H1 (cell line): ENCODE results near the gene KIAA0513. TPM values are rescaled to one million over a fixed set of nuclear protein-coding genes. Genes with fewer than 3 reads are reported as not detected.

Experiments used
- CTCF ChIA-PET: fragments of 300-600 bp; sonication (Branson Sonifier 250); formaldehyde crosslinking; loops from one replicate; lab custom pipeline; 2021; ENCODE audit not compliant: partially characterized antibody; lab: Charles Lee
- POLR2A ChIA-PET: fragments of 300-600 bp; sonication (Branson Sonifier 250); formaldehyde crosslinking; loops from one replicate; lab custom pipeline; 2021; ENCODE audit warnings: inconsistent platforms; ENCODE audit not compliant: partially characterized antibody; lab: Charles Lee
- DNase-seq, 2 experiments: peaks; one replicate each; pipeline versions ENCODE4 v3.0.0 to v3.0.0-alpha.2; 2010 to 2022; ENCODE audit warnings: low spot score in 2 of 2, low read depth in 1 of 2, mixed read lengths in 1 of 2
- FAIRE-seq: peaks from 2 replicates; lab custom pipeline; 2011; peaks lifted over from hg19 to GRCh38; lab: Jason Lieb, UNC
- H2AFZ ChIP-seq: 2 replicates; pipeline ENCODE4 v1.8.1; 2012; ENCODE audit warnings: low read length, inconsistent platforms
- H2AK5ac ChIP-seq: 2 replicates; pipeline ENCODE4 v1.6.1; 2013; ENCODE audit warnings: low read depth, low read length
- H2BK120ac ChIP-seq: replicated peaks from 2 replicates; pipeline ENCODE3; 2013; ENCODE audit warnings: low read depth, low read length, inconsistent platforms
- H2BK12ac ChIP-seq: 2 replicates; pipeline ENCODE4 v1.6.1; 2013; ENCODE audit warnings: low read depth, low read length
- H2BK15ac ChIP-seq: 2 replicates; pipeline ENCODE4 v1.6.1; 2013; ENCODE audit warnings: low read length
- H2BK20ac ChIP-seq: 2 replicates; pipeline ENCODE4 v1.6.1; 2013; ENCODE audit warnings: low read length
- H2BK5ac ChIP-seq: 2 replicates; pipeline ENCODE4 v1.6.1; 2013; ENCODE audit warnings: low read depth, low read length
- H3K14ac ChIP-seq: 2 replicates; pipeline ENCODE4 v1.6.1; 2013; ENCODE audit warnings: inconsistent platforms; ENCODE audit not compliant: insufficient read length
- H3K18ac ChIP-seq: 2 replicates; pipeline ENCODE4 v1.6.1; 2013; ENCODE audit warnings: low read length; ENCODE audit errors: extremely low read depth
- H3K23ac ChIP-seq: 2 replicates; pipeline ENCODE4 v1.6.1; 2013; ENCODE audit warnings: inconsistent platforms; ENCODE audit not compliant: insufficient read length
- H3K23me2 ChIP-seq: 2 replicates; pipeline ENCODE4 v1.6.1; 2013; ENCODE audit warnings: low read depth, low read length
- H3K27ac ChIP-seq: 2 replicates; pipeline ENCODE4 v1.6.1; 2011; ENCODE audit warnings: low read depth, low read length, inconsistent platforms
- H3K27me3 ChIP-seq, 4 experiments: replicated peaks in 1 of 4; 1 replicate in 1 of 4; 2 replicates in 3 of 4; pipeline versions ENCODE4 v1.6.1 to v1.8.1; 2011 to 2013; ENCODE audit warnings: low read length in 3 of 4, mild to moderate bottlenecking in 3 of 4, inconsistent platforms in 2 of 4, mixed read lengths in 2 of 4, moderate library complexity in 1 of 4; ENCODE audit not compliant: control insufficient read depth in 3 of 4, insufficient read depth in 3 of 4; ENCODE audit errors: extremely low read depth in 1 of 4
- H3K36me3 ChIP-seq, 4 experiments: 2 replicates each; pipeline versions ENCODE4 v1.6.1 to v1.8.1; 2011 to 2013; ENCODE audit warnings: mild to moderate bottlenecking in 4 of 4, low read length in 3 of 4, moderate library complexity in 2 of 4, control low read depth in 1 of 4, inconsistent platforms in 1 of 4; ENCODE audit not compliant: insufficient read depth in 4 of 4, control insufficient read depth in 2 of 4
- H3K4ac ChIP-seq: replicated peaks from 2 replicates; pipeline ENCODE3; 2013; ENCODE audit warnings: low read length, low read depth, mixed read lengths, inconsistent platforms; ENCODE audit not compliant: insufficient read length
- H3K4me1 ChIP-seq, 4 experiments: replicated peaks in 1 of 4; 1 replicate in 1 of 4; 2 replicates in 3 of 4; pipeline versions ENCODE4 v1.6.1 to v1.8.1; 2011 to 2013; ENCODE audit warnings: low read length in 3 of 4, inconsistent platforms in 2 of 4, mixed read lengths in 1 of 4; ENCODE audit not compliant: insufficient read depth in 4 of 4, control insufficient read depth in 3 of 4
- H3K4me2 ChIP-seq, 2 experiments: 2 replicates each; pipeline versions ENCODE4 v1.6.1 to v1.8.1; 2011 to 2013; ENCODE audit warnings: low read depth in 2 of 2, low read length in 2 of 2, control low read depth in 1 of 2, inconsistent platforms in 1 of 2, mild to moderate bottlenecking in 1 of 2; ENCODE audit not compliant: insufficient read depth in 1 of 2
- H3K4me3 ChIP-seq, 4 experiments: fragments of 200-600, 300-600 bp in 1 of 4; sonication (generic), shearing (Covaris generic), sonication (Bioruptor Twin) in 1 of 4; 2 replicates each; pipeline versions ENCODE4 v1.5.1 to v1.8.1; 2011 to 2016; ENCODE audit warnings: low read length in 4 of 4, low read depth in 3 of 4, control low read depth in 2 of 4, inconsistent platforms in 2 of 4, mild to moderate bottlenecking in 2 of 4, mixed read lengths in 1 of 4, moderate library complexity in 1 of 4; ENCODE audit not compliant: insufficient read depth in 2 of 4; ENCODE audit errors: extremely low read depth in 1 of 4
- H3K56ac ChIP-seq: replicated peaks from 2 replicates; pipeline ENCODE3; 2013; ENCODE audit warnings: low read depth, mild to moderate bottlenecking, mixed read lengths, low read length, inconsistent platforms; ENCODE audit not compliant: insufficient read length
- H3K79me1 ChIP-seq: 2 replicates; pipeline ENCODE4 v1.6.1; 2013; ENCODE audit warnings: low read depth, low read length, control low read depth
- H3K79me2 ChIP-seq, 2 experiments: 2 replicates each; pipeline versions ENCODE4 v1.6.1 to v1.8.1; 2012 to 2013; ENCODE audit warnings: low read length in 2 of 2, mild to moderate bottlenecking in 2 of 2, inconsistent platforms in 1 of 2; ENCODE audit not compliant: insufficient read depth in 2 of 2, control insufficient read depth in 1 of 2
- H3K9ac ChIP-seq, 4 experiments: replicated peaks in 1 of 4; 1 replicate in 1 of 4; 2 replicates in 3 of 4; pipeline versions ENCODE4 v1.6.1 to v1.8.1; 2011 to 2013; ENCODE audit warnings: low read depth in 3 of 4, low read length in 3 of 4, control low read depth in 2 of 4, mild to moderate bottlenecking in 2 of 4, moderate library complexity in 2 of 4, inconsistent platforms in 1 of 4; ENCODE audit errors: extremely low read depth in 1 of 4
- H3K9me3 ChIP-seq, 2 experiments: 2 replicates each; pipeline versions ENCODE4 v1.6.1 to v1.8.1; 2012 to 2013; ENCODE audit warnings: mild to moderate bottlenecking in 2 of 2, moderate library complexity in 2 of 2, control low read depth in 1 of 2, inconsistent platforms in 1 of 2, low read depth in 1 of 2, low read length in 1 of 2, mixed read lengths in 1 of 2; ENCODE audit not compliant: insufficient read depth in 2 of 2
- H4K20me1 ChIP-seq, 2 experiments: replicated peaks in 1 of 2; 2 replicates each; pipeline versions ENCODE3 to v1.8.1; 2011 to 2013; ENCODE audit warnings: inconsistent platforms in 2 of 2, low read length in 2 of 2, mild to moderate bottlenecking in 1 of 2; ENCODE audit not compliant: insufficient read depth in 2 of 2, control insufficient read depth in 1 of 2
- H4K5ac ChIP-seq: 2 replicates; pipeline ENCODE4 v1.6.1; 2013; ENCODE audit warnings: low read length, low read depth, mixed read lengths, inconsistent platforms; ENCODE audit not compliant: insufficient read length
- H4K8ac ChIP-seq: 2 replicates; pipeline ENCODE4 v1.8.0; 2013; ENCODE audit warnings: mild to moderate bottlenecking, moderate library complexity, low read length, inconsistent platforms; ENCODE audit not compliant: insufficient read depth; ENCODE audit errors: extremely low read depth
- H4K91ac ChIP-seq: replicated peaks from 2 replicates; pipeline ENCODE3; 2013; ENCODE audit warnings: low read length, mixed read lengths, inconsistent platforms; ENCODE audit not compliant: insufficient read length
- CREB1 ChIP-seq: IDR thresholded peaks from 2 replicates; pipeline ENCODE4 v1.6.1; 2012; ENCODE audit warnings: inconsistent platforms
- EGR1 ChIP-seq: IDR thresholded peaks from 2 replicates; pipeline ENCODE4 v1.6.1; 2011; ENCODE audit warnings: low read depth, low read length, borderline replicate concordance
- FOSL1 ChIP-seq: IDR thresholded peaks from 2 replicates; pipeline ENCODE4 v1.6.1; 2011; ENCODE audit warnings: mild to moderate bottlenecking, low read depth, low read length, moderate library complexity; ENCODE audit not compliant: insufficient read depth
- NANOG ChIP-seq: IDR thresholded peaks from 2 replicates; pipeline ENCODE4 v1.6.1; 2011; ENCODE audit warnings: low read length, low read depth, mild to moderate bottlenecking, inconsistent platforms; ENCODE audit not compliant: insufficient read depth, poor library complexity, severe bottlenecking
- RXRA ChIP-seq: IDR thresholded peaks from 2 replicates; pipeline ENCODE4 v1.6.1; 2011; ENCODE audit warnings: low read depth, mild to moderate bottlenecking, low read length, moderate library complexity; ENCODE audit not compliant: insufficient read depth
- SIX5 ChIP-seq: IDR thresholded peaks from 2 replicates; pipeline ENCODE4 v1.6.1; 2011; ENCODE audit warnings: mild to moderate bottlenecking, low read depth, low read length
- ZNF274 ChIP-seq: IDR thresholded peaks from 2 replicates; pipeline ENCODE4 v1.7.0; 2012; ENCODE audit warnings: low read length, borderline replicate concordance; ENCODE audit errors: extremely low read depth
- WGBS, 2 experiments: shearing (Covaris generic) in 1 of 2; methylation state at CpG; one replicate each; pipeline versions ENCODE4 v1.1.6 to v1.1.7; 2013 to 2015; ENCODE audit warnings: low lambda C conversion rate in 2 of 2, mixed read lengths in 2 of 2, inconsistent platforms in 1 of 2, low coverage in 1 of 2, missing lambda C conversion rate in 1 of 2; ENCODE audit not compliant: insufficient replicate concordance in 2 of 2, insufficient coverage in 1 of 2, insufficient read length in 1 of 2; ENCODE audit errors: extremely low coverage in 1 of 2, missing lambda C conversion rate in 1 of 2; 5-methylcytosine and 5-hydroxymethylcytosine counted together
- polyA plus RNA-seq, 7 experiments: library from polyadenylated mRNA; depleted of rRNA in 3 of 7; stranded (reverse) in 5 of 7; unstranded in 2 of 7; fragments of >200 nt in 5 of 7; fragments of 200-250 nt in 2 of 7; gene quantifications; 1 replicate in 5 of 7; 2 replicates in 1 of 7; 4 replicates in 1 of 7; pipeline versions ENCODE4 v1.2.1 to v1.2.3, GENCODE V29; 2011 to 2013; ENCODE audit warnings: missing spikeins in 2 of 7, mixed read lengths in 2 of 7
- total RNA-seq: library from RNA; stranded (reverse); fragmentation: NEBNext Ultra II Directional; extraction: Animal tissue kit (Norgen Biotek cat#: 25700); gene quantifications from 2 replicates; pipeline ENCODE4 v1.2.1, GENCODE V29; 2021
- TF ChIP-seq, protein P1 (sequence below): IDR thresholded peaks from 2 replicates; pipeline ENCODE4 v1.6.1; 2011; ENCODE audit warnings: low read length, improper control_type of control experiment
- TF ChIP-seq, protein P2 (sequence below): IDR thresholded peaks from 2 replicates; pipeline ENCODE4 v1.6.1; 2011; ENCODE audit warnings: low read depth, mild to moderate bottlenecking, low read length; ENCODE audit not compliant: insufficient read depth

KIAA0513 gene
- total and polyA plus RNA-seq, 2 of the 8 experiments (the other 6 are each of a cell fraction or from before 2014, with no cell fraction given): 2.1 to 6.1 TPM

DNA sequence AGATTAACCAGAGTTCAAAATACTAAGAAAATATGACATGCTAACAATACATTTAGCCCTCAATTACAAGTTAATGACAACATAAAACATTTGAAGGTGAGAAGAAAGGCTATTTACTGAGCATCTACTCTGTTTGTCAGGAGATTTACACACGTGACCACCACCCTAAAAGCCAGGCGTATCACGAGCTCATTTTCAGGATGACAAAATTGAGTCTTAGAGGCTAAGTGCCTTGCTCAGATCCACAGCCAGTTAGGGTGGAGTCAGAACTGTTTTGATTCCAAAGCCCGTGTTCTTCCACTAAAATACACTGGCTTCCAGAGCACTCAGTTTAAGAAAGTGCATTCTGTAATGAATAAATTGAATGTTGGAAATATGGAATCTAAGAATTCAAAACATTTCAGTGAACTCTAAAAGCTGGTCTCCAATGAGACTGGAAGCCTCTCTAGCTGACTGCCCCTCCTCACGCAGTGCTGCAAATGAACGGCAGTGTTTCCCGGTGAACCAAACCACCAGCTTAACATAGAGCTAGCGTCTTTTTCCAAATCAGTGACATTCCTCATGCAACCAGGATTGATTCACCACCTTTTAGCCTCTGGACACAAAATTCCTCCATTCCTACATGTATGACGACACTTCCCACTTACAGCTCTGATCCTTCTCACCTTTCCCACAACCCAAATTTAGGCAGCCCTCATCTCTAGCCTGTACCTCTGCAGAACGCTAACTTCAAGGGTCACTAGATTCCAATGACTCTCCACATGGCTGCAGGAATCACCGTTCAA lies 22.1 kb upstream of the KIAA0513 start:
- no peak overlapping the region for H3K27ac ChIP-seq
- no peak overlapping the region for H2BK15ac ChIP-seq
- peaks cover 12 to 30% of the 10 kb centered on the region in 2 experiments for H4K20me1 ChIP-seq
- H2BK12ac ChIP-seq: no peak overlapping the region
- no peak overlapping the region for H2AFZ ChIP-seq
- H3K23ac ChIP-seq: no peak overlapping the region
- peaks cover 11 to 85% of the 10 kb centered on the region in 2 experiments for H3K79me2 ChIP-seq
- DNase-seq (no peak), FAIRE-seq (no peak)
- peaks cover under 1% of the 10 kb centered on the region; the same call in 1 of the 2 replicates for H3K23me2 ChIP-seq
- H3K56ac ChIP-seq: no peak overlapping the region
- no peak overlapping the region for H3K4ac ChIP-seq
- H3K4me2 ChIP-seq: peak overlapping the region in 1 of 2 experiments; percentile 19; a peak in 1 of 4 replicates
- H4K8ac ChIP-seq: no peak overlapping the region
- H3K9me3 ChIP-seq: no peaks in the 10 kb centered on the region
- H3K18ac ChIP-seq: no peak overlapping the region
- ChIA-PET CTCF (interaction anchor here (1.0 to 3.9 kb wide), 6 partner anchors 9 to 499 kb away, joined by 3 to 13 read pairs (median 4); no protein-coding TSS in a partner anchor), POLR2A (no interaction called here)
- no peaks in the 10 kb centered on the region for H3K36me3 ChIP-seq
- H3K14ac ChIP-seq: no peak overlapping the region
- peaks cover 2 to 17% (median 5%) of the 10 kb centered on the region in 4 experiments for H3K4me1 ChIP-seq
- H2AK5ac ChIP-seq: no peak overlapping the region
- H2BK5ac ChIP-seq: no peak overlapping the region
- 89% methylated on average over 11 of the region's 11 CpGs; no CpG with 5 or more reads in 1 of the 2 experiments for WGBS, 2 experiments
- H3K9ac ChIP-seq: no peak overlapping the region
- H2BK20ac ChIP-seq: no peak overlapping the region
- H3K27me3 ChIP-seq: no peaks in the 10 kb centered on the region
- H3K79me1 ChIP-seq: peaks cover 24% of the 10 kb centered on the region
- no peak overlapping the region for H3K4me3 ChIP-seq
- H4K91ac ChIP-seq: no peak overlapping the region
- no peak overlapping the region for H4K5ac ChIP-seq
- H2BK120ac ChIP-seq: no peak overlapping the region
- TF ChIP-seq FOSL1 (no peak), EGR1 (no peak), NANOG (no peak), SIX5 (no peak), CREB1 (no peak), ZNF274 (no peak), RXRA (no peak)
- TF ChIP-seq, protein P1, sequence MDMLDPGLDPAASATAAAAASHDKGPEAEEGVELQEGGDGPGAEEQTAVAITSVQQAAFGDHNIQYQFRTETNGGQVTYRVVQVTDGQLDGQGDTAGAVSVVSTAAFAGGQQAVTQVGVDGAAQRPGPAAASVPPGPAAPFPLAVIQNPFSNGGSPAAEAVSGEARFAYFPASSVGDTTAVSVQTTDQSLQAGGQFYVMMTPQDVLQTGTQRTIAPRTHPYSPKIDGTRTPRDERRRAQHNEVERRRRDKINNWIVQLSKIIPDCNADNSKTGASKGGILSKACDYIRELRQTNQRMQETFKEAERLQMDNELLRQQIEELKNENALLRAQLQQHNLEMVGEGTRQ: no peak
- TF ChIP-seq, protein P2, sequence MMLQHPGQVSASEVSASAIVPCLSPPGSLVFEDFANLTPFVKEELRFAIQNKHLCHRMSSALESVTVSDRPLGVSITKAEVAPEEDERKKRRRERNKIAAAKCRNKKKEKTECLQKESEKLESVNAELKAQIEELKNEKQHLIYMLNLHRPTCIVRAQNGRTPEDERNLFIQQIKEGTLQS: no peak
